Stimulated activated CD8-positive, alpha-beta memory T cell treated with anti-CD3 and anti-CD28 coated beads, Interleukin-15, amount 100 ng/mL, for 4 hours (primary cell): ENCODE data around the gene NOTUM.

ENCODE experiments used
- DNase-seq, 2 donors: peaks; one replicate each; pipeline ENCODE4 v3.0.0-alpha.2; 2020; ENCODE audit warnings: low read depth in 2 of 2

NOTUM gene

DNA sequence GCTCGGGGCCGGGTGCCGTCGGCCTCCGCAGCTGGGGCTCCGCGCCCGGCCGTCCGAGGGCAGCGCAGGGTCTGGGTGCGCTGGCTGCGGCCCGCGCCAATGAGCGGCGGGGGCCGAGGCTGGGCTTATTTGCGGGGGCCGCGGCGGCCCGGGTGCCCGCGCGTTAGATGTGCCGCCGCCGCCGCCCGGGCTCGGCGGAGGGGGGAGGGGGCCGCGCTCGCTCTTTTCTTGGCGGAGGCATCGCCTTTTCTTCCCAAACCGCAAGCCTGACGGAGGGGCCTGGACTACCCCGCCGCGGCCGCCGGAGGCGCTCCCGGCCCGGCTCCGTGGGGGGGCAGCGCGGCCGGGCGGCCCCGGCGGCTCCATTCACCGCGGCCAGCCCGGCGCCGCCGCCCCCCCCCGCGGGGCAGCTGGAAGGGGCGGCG, at the start of gene NOTUM:
Gene NOTUM (minus strand): TSS at position 101 of the 425 bp plus-strand sequence. CDS start 278 bp downstream, outside the sequence.
- DNase-seq: no peak

DNA sequence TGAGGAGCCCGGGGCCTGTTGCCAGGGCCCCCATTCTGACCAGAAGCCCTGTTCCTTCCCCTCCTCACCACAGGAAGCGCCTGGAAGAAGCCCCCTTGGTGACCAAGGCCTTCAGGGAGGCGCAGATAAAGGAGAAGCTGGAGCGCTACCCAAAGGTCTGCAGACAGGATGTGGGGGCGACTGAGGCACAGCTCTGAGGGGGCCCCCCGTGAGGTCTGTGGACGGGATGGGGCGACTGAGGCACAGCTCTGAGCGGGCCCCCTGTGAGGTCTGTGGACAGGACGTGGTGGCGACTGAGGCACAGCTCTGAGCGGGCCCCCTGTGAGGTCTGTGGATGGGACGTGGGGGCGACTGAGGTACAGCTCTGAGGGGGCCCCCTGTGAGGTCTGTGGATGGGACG, 48.4 kb upstream of the NOTUM start:
- no peak for DNase-seq

DNA sequence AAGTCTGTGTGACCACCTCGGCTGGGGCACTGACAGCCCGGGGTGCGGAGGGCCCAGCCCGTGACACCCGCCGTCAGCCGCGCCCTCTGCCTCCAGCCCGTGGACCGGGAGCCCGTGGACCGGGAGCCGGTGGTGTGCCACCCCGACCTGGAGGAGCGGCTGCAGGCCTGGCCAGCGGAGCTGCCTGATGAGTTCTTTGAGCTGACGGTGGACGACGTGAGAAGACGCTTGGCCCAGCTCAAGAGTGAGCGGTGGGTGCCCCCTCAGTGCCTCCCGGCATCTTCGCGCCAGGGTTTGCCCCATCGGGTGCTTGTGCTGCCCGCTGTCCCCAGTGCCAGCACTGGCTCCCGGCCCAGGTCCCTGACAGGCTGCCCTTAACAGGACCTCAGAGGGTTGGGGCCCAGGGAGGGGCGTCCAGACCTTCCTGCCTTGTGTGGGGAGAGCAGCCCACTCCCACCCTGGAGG, 48.0 kb upstream of the NOTUM start:
- DNase-seq: no peak

DNA sequence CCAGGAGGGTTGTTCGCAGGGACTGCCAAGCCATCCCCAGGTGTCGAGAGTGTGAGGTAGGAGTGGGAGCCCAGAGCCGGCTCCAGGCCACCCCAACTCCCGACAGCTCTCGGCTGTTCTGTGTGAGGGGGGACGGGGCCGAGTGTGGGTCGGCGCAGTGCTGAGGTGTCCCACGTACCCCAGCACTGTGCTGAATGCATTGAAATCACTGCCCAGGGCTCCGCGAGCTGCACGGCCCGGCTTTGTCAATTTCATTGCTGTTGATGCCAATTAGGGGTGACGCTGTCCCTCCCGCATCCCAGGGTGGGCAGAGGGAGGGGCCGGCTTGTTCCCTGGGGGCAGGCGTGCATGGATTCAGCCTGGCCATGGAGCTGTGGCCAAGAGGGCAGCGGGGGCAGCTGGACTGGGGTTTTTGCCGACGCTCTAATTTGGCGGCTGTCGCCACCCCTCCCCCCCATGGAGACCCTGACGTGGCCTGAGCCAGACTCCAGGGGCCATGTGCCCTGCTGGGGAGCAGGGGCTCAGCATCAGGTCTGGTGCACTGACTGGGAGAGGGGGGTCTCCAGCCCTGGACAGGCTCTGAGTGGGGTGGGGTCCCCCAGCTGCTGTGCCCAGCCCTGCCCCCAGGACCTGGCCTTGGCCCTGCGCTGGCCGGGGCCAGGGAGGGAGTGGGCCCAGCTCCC, 47.4 kb upstream of the NOTUM start:
- DNase-seq: no peak

DNA sequence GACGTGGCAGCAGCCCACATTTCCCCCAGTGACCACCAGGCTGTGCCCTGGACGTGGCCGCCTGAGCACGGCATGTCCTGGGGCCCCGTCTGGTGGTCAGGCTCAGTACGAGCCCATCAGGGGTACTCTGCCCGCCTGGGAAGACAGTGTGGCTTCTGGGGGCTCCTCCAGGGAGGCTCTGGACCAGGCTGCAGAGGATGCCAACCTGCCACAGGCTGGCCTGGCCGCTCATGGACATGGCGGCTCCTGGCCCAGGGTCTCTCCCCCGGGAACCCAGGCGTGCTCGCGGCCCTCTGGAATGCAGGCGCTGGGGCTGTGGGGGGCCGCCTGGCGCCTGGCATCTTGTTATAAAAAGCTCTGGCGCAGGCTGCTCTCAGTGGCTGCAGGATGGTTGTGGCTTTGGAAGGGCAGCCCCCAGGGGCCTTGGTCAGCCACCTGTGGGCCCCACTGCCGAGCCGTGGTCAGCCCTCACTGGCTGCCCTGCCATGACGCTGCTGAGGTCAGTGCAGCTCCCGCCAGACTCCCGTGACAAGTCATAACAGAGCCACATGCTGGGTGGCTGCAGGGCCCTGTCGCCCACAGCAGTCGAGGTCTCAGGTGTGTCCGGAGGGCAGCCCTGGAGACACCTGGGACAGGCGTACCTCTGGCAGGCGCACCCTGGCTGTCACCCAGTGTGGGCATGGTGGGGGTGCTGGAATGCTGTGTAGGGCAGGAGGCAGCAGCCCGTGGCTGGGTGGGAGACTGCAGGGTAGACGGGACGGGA, 46.7 kb upstream of the NOTUM start:
- no peak for DNase-seq

DNA sequence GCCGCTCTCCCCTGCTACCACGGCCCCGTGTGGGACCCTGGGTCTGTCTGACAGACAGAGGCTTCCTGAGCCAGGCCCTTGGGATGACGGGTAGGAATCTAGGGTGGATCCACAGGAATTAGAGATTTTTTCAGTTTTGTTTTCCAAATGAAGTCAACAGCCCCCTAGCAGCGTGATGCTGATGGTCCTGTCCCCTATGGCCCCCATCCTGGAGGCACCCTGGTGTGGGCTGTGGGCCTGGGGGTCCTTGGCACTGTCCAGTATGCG, 46.2 kb upstream of the NOTUM start:
- no peak for DNase-seq

DNA sequence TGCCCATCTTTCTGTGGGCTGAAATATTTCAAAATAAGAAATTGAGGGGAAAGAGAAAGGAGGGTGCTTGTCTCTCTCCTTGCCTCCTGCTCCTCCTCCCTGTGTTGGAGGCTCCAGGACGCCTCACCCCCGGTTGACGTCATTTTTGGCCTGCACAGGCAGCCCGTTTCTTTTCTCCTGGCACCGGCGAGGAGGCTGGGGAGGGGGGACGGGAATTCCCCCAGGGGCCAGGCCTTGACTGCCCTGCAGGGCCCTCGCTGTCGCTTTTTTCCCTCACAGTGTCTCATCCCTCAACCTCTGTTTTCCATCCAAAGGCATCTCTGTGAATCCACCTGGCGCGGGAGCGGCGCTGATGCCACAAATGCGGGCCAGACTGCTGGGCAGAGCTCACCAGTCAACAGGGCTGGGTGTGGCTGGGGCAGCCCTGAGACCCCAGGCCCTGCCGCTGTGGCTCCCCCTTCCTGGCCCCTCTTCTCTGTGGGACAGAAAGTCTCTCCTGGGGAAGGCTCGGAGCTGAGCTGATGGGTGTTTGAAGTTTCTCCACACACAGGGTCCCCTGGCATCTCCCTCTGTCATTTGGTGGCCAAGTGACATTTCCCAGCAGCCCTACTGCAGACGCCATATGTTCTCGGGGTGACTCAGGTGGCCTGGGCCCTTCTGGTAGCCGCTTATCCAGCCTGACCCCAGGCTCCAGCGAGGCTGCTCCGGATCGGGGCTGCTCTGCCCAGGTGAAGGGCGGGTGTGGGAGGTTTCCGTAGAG, 45.7 kb upstream of the NOTUM start:
- no peak for DNase-seq

DNA sequence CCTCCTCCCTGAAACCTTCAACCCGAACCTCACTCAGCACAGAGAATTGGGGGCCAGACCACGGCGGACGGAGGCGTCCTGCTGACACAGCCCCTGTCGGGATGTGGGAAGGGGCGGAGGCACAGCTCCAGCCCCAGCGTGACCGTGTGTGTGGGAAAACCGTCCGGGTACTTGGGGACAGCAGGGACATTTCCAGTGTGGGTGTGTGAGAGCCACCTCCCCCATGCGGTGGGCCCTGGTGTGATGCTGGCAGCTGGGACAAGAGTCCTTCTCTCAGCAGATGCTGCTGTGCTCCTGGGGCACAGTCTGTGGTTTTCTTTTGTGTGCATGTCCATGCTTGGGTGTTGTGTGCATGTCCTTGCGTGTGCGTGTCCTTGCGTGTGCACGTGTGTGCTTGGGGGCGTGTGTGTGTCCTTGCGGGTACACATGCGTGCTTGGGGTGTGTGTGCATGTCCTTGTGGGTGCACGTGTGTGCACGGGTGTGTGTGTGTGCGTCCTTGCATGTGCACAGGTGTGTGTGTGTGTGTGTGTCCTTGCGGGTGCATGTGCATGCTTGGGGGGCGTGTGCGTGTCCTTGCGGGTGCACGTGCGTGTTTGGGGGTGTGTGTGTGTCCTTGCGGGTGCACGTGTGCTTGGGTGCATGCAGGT, 44.8 kb upstream of the NOTUM start:
- DNase-seq: no peak

DNA sequence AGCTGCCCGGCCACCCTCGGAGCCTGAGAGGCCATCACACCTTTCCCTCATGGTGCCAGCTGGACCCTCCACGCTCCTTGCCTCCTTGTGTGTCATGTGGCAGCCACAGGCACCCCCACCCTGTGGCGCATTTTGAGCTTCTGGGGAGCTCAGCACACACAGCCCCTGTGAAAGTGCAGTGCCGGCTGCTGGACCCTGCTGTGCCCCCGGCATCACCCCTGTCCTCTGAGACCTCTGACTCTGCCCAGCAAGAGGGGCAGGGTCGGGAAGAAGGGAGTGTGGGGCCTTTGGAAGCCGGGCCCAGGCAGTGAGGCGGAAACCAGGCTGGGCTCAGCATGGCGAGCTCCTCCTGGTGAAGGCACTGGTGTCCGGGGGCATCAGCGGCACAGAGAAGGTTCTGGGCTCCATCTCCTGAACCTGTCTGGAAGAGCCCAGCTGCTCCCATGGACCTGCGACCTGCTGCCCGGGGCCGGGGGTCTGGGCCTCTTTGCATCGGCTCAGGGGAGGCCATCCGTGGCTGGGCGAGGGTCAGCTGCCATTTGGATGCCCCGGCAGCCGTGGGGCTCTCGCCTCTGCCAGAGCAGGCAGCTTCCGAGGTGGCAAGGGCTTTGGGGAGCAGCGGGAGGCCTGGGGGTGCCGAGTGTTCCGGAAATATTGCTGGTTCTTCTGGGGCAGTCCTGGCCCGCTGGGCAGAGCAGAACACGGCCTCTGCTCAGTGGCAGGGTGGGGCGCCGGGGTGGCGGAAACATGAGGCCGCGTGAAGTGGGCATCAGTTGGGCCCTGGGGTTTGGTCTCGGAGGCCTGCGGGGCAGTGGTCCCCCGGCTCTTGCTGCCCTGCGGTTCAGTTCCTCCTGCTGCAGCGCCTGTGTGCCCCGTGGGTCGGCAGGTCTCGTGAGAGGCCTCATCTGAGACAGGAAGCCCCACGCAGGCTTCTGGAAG, 43.8 kb upstream of the NOTUM start:
- DNase-seq: no peak

DNA sequence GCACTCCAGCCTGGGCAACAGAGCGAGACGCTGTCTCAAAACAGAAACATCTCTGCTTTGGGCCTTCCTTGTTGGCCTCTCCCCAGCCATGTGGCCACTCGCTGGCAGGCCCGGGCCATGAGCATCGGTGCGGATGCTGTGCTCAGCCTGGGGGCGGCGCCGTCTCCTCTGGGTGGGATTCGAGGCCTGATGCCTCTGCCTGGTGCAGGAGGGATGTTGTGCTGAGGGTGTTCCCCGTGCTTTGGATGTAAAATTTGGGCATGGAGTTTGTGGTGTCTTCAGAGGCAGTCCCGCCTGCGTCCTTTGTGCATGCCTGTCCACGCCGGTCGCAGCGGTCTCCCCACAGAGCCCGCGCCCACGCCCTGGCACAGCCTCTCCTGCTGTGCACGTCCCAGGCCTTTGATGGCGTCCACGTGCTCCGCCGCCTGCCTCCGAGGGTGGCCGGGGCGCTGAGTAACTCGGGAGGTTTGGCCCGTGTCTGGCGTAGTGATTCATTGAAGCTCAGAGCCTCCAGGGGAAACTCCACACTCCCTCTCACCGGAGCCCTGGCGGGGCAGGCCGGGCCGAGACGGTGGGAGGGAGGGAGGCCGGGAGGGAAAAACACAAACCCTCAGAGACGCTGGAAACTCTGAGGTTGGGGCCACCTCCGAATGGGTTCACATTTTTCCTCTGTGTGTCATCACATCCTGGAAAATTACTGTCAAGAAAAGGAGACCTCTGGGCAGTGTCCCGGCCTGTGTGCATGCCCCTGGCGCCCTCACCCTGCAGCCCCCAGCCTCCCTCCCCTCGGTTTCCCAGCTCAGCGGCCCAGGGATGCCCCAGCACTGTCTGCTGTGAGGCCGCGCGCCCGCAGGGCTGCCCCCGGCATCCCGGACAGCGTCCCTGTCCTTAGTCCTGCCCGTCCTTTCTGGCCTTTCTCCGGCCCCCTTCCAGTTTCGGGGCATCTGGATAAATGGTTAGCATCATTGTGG, 42.7 kb upstream of the NOTUM start:
- DNase-seq: no peak

DNA sequence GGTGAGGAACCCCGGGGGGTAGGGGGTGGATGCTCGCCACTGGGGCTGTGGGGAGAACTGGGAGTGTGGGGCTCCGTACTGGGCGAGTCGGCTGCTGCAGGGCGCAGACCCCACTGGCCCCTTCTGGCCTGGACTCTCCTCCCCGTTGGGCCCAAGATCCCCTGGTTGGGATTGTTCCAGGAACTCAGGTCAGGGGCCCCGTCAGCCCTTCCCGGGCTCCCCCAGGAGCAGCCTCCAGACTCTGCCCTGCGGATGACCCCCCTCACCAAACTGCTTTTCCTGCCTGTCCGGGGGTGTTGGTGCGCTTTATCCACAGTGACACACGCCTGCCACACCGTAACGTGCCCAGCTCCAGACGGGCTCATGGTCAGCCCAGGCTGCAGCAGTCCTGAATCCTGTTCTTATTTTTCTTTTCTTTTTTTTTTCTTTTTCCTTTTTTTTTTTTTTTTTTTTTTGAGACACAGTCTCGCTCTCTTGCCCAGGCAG, 40.6 kb upstream of the NOTUM start:
- DNase-seq: no peak

DNA sequence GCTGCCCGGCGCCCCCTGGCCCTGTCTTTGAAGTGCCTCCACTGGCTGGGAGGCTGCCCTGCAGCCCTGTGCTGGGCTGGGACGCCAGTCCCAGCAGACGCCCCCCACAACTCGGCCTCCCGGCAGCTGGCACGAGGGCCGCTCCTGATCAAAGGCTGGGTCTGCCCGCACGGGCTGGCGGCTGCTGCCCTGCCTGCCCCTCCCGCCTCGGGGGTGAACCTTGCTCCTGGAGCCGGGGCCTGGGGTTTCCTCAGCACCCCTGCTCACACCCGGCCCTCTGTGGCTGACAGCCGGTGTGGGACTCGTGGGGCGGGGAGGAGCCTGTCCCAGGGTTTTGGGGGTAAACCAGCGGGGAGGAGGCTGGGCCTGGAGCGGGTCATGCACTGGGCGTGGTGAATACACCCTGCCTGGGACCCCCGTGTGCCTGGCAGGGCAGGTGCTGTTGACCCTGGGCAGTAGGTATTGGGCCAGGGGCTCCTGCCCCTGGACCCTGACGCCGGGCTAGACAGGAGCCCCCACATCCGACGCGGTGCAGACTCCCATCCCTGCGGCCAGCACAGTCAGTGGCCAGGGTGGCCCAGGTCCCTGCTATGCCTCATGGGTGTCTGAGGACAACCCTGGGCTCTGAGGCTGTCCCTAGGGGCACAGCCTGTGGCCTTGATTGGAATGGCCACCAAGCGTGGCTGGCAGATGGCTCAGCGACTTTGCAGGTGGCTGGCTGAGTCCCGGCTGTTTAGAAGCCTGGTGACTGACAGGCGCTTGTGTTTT, 40.0 kb upstream of the NOTUM start:
- no peak for DNase-seq

DNA sequence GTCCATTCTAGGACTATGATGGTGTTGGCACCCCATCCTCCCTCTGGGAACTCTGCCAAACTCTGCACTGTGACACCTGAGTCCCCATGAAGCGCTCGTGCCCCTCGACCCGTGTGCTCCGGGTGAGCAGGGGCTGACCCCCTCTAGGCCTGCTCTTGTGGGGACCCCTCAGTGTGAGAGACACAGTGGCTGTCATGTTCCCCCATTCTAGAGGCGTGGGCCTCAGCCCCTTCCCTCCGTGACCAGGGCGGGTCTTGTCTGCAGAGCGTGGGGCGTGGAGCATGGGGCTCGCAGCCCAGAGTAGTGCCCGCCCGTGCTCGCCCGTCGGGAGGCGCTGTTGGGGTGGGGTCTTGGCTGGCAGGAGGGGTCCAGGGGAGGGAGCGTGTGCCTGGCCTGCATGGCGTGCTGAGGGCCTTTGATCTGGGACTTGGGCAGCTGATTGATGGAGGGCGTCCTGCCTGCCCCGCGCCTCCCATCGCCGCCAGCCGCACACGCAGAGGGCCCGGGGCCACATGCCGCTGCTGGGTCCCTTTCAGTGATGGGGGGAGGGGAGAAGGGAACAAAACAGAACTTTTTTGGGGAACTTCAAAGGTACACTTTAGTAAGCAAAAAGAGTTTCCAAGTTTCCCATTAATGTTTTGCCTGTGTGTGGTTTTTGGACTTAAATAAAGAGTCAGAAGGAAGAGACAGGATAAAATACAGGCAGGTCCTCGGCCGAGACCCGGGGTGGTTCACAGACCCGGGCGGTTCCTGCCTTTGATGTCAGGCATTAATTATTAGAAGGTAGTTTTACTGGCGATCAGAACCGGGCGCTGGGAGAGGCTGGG, 39.2 kb upstream of the NOTUM start:
- no peak for DNase-seq

DNA sequence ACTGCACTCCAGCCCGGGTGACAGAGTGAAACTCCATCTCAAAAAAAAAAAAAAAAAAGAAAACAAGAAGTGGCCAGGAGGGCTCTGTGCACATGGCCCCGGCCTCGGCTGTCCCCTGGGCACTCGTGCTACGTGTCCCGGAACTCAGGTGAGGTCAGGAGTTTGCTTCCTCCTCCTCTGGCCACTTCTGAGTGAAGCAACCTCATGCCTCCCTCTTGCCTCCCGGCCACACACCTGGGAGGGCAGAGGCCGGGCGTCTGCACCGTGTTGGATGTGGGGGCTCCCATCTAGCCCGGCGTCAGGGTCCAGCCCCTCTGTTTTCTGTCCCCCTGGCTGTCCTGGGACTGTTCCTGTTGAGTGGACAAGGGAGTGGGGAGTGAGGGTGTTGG, 38.6 kb upstream of the NOTUM start:
- no peak for DNase-seq

DNA sequence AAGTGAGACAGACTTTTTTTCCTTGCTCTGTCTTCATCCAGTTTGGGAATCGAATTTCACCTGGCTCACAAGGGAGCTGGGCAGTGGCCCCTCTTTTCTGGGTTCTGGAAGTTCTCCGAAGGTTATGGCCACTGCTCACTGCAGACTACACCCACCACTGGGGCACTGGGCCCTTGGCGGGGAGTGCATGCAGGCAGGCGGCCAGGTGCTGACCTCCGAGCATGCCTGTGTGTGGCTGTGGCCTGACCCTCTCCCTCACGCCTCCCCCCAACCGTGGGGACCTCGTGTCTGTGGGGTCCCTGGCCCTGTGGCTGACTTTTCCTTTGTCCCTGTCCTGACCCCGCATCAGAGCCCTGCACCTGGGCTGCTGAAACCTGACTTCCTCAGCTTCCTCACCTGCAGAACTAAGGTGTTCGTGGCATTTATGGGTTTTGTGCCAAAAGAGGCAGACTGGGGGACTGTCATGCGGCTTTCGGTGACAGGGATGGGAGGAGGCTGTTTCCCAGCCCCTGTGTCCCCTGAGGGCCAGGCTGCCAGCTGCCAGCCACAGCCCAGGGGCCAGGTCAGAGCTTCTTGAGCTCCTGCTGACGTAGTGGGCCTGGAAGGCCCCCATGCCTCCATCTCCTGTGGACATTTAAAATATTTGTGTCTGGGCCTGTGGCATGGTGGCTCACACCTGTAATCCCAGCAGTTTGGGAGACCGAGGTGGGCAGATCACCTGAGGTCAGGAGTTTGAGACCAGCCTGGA, 37.9 kb upstream of the NOTUM start:
- DNase-seq: no peak

DNA sequence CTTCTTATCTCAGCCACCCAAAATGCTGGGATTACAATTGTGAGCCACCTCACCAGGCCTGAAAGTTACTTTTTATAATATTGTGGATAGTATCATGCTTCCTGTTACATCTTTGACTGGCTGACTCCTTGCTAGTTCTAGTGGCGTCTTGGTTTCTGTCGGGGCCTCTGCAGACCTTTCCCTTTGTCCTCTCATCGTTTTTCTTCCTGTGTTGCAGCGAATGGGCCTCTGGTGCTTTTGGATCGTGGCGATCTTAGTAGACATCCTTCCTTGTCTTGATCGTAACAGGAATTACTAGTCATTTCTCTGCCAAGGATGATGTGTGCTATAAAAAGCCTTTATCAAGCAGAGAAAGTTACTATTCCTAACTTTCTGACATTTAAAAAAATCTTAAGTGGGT, 37.2 kb upstream of the NOTUM start:
- no peak for DNase-seq

DNA sequence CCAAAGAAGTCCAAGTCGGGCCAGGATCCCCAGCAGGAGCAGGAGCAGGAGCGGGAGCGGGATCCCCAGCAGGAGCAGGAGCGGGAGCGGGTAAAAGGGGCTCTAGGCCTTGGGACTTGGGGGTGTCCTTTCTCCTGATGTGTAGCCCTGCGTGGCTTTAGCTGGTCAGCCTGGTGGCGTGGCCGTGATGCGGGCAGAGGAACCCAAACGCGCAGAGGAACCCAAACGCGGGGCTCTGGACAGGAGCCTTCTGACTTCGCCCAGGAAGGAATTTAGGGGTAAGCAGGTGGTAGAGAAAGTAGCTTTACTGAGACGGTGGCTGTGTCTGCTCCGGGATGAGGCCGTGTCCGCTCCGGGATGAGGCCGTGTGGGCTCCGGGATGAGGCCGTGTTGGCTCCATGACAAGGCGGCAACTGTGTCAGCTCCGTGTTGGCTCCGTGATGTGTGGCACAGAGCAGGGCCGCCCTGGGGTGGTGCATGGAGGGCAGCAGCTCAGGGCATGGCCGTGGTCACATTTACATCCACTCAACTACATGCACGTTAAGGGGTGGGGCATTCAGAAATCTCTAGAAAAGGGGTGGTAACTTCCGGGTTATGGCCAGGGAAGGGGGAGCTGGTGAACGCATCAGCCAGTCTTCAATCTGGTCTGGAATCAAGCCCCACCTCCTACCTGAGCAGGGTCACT, 35.9 kb upstream of the NOTUM start:
- no peak for DNase-seq
